ENCODE measurements around the gene NRG2. TPM values are rescaled to one million over a fixed set of nuclear protein-coding genes. Genes with fewer than 3 reads are reported as not detected.

The NRG2 gene
- total RNA-seq, 2 donors from 2014 or later: 5.6 to 6.5 TPM

GRCh38 chr5:139886213-139886612 is 156.9 kb downstream of the NRG2 start:
- WGBS, 2 donors: 91 to 92% methylated on average over 2 of the region's 2 CpGs
- DNase-seq: no peak

GRCh38 chr5:139885857-139886208 is 157.3 kb downstream of the NRG2 start:
- Histone ChIP-seq H3K27me3 (no peaks in the 10 kb centered on the region), H3K4me3 (no peak overlapping the region), H3K4me1 (no peaks in the 10 kb centered on the region), H3K9me3 (no peaks in the 10 kb centered on the region), H3K36me3 (replicated peaks in 1 of 2; ENCODE audit: insufficient read depth in 1 of 2, low read depth in 2 of 2) (no peaks in the 10 kb centered on the region), H3K27ac (no peak overlapping the region)
- intact Hi-C loops (cut with DNase I): no loop called here
- DNase-seq: no peak
- no peak for ATAC-seq
- 88 to 91% methylated on average over 4 of the region's 4 CpGs for WGBS, 2 donors
- no peak for TF ChIP-seq POLR2A (IDR thresholded peaks at IDR 0.05)
- no peak for TF ChIP-seq CTCF (IDR thresholded peaks at IDR 0.05)

More at GRCh38 chr5:139886213-139886612, 156.9 kb downstream of the NRG2 start:
- Histone ChIP-seq H3K27ac (no peak overlapping the region), H3K36me3 (replicated peaks in 1 of 2; ENCODE audit: insufficient read depth in 1 of 2, low read depth in 2 of 2) (no peaks in the 10 kb centered on the region), H3K4me3 (no peak overlapping the region), H3K9me3 (no peaks in the 10 kb centered on the region), H3K27me3 (no peaks in the 10 kb centered on the region), H3K4me1 (no peaks in the 10 kb centered on the region)
- intact Hi-C loops (cut with DNase I): no loop called here
- ATAC-seq: no peak
- TF ChIP-seq POLR2A (IDR thresholded peaks at IDR 0.05): no peak
- no peak for TF ChIP-seq CTCF (IDR thresholded peaks at IDR 0.05)

GRCh38 chr5:139885172-139885856 is 157.8 kb downstream of the NRG2 start:
- H3K27ac ChIP-seq: no peak overlapping the region
- no peaks in the 10 kb centered on the region for H3K27me3 ChIP-seq
- H3K9me3 ChIP-seq: no peaks in the 10 kb centered on the region
- TF ChIP-seq CTCF (IDR thresholded peaks at IDR 0.05): no peak
- TF ChIP-seq POLR2A (IDR thresholded peaks at IDR 0.05): no peak
- intact Hi-C loops (cut with DNase I): no loop called here
- no peaks in the 10 kb centered on the region for H3K36me3 ChIP-seq (replicated peaks in 1 of 2; ENCODE audit: insufficient read depth in 1 of 2, low read depth in 2 of 2)
- 91 to 95% methylated on average over 15 of the region's 15 CpGs for WGBS, 2 donors
- DNase-seq (no peak), ATAC-seq (no peak)
- H3K4me3 ChIP-seq: no peak overlapping the region
- H3K4me1 ChIP-seq: no peaks in the 10 kb centered on the region

GRCh38 chr5:139884734-139885133 is 158.4 kb downstream of the NRG2 start:
- H3K4me1 ChIP-seq: no peaks in the 10 kb centered on the region
- H3K36me3 ChIP-seq (replicated peaks in 1 of 2; ENCODE audit: insufficient read depth in 1 of 2, low read depth in 2 of 2): no peaks in the 10 kb centered on the region
- H3K9me3 ChIP-seq: no peaks in the 10 kb centered on the region
- H3K27me3 ChIP-seq: no peaks in the 10 kb centered on the region
- no peak overlapping the region for H3K4me3 ChIP-seq
- ATAC-seq (no peak), DNase-seq (no peak)
- TF ChIP-seq CTCF (IDR thresholded peaks at IDR 0.05): no peak
- no peak for TF ChIP-seq POLR2A (IDR thresholded peaks at IDR 0.05)
- intact Hi-C loops (cut with DNase I): no loop called here
- H3K27ac ChIP-seq: no peak overlapping the region
- 76 to 78% methylated on average over 3 of the region's 3 CpGs for WGBS, 2 donors

GRCh38 chr5:139884144-139884543 is 159.0 kb downstream of the NRG2 start:
- intact Hi-C loops (cut with DNase I): no loop called here
- no peaks in the 10 kb centered on the region for H3K36me3 ChIP-seq (replicated peaks in 1 of 2; ENCODE audit: insufficient read depth in 1 of 2, low read depth in 2 of 2)
- no peak overlapping the region for H3K27ac ChIP-seq
- H3K27me3 ChIP-seq: no peaks in the 10 kb centered on the region
- no peaks in the 10 kb centered on the region for H3K4me1 ChIP-seq
- H3K9me3 ChIP-seq: no peaks in the 10 kb centered on the region
- ATAC-seq (no peak), DNase-seq (no peak)
- H3K4me3 ChIP-seq: no peak overlapping the region
- 84 to 90% methylated on average over 3 of the region's 3 CpGs for WGBS, 2 donors
- TF ChIP-seq CTCF (IDR thresholded peaks at IDR 0.05) (no peak), POLR2A (IDR thresholded peaks at IDR 0.05) (no peak)

Measured in body of pancreas (tissue), 4 donors.